ENCODE measurements around the gene ALOXE3. TPM values are rescaled to one million over a fixed set of nuclear protein-coding genes. Genes with fewer than 3 reads are reported as not detected.

Gene ALOXE3
- total and polyA plus RNA-seq, 2 of the 8 experiments (the other 6 are each of a cell fraction or from before 2014, with no cell fraction given), result 0.26 TPM; not detected in 1

GRCh38 chr17:8116776-8117175, 1.5 kb downstream of the ALOXE3 start:
- 65% methylated on average over 18 of the region's 18 CpGs; no CpG with 5 or more reads in 1 of the 2 experiments for WGBS, 2 experiments (ENCODE audit: extremely low coverage in 1 of 2, insufficient coverage in 1 of 2, insufficient read length in 1 of 2, insufficient replicate concordance in 2 of 2, low coverage in 1 of 2, low lambda C conversion rate in 2 of 2, missing lambda C conversion rate in 1 of 2)
- H3K4me1 ChIP-seq (replicated peaks in 1 of 4; ENCODE audit: control insufficient read depth in 3 of 4, insufficient read depth in 4 of 4, low read length in 3 of 4), result peaks cover 0 to 7% (median 4%) of the 10 kb centered on the region in 4 experiments; a peak in 5 of 7 replicates
- H3K79me1 ChIP-seq (ENCODE audit: low read depth, low read length), result no peaks in the 10 kb centered on the region
- no peak overlapping the region for H2AK5ac ChIP-seq (ENCODE audit: low read depth, low read length)
- no peak overlapping the region for H2BK20ac ChIP-seq (ENCODE audit: low read length)
- H2AFZ ChIP-seq (ENCODE audit: low read length), result no peak overlapping the region
- H4K8ac ChIP-seq (ENCODE audit: extremely low read depth, insufficient read depth, low read length), result no peak overlapping the region
- FAIRE-seq (no peak), DNase-seq (ENCODE audit: low read depth in 1 of 2, low spot score in 2 of 2) (no peak)
- H2BK5ac ChIP-seq (ENCODE audit: low read depth, low read length), result no peak overlapping the region
- no peak overlapping the region for H4K91ac ChIP-seq (replicated peaks; ENCODE audit: insufficient read length, low read length)
- no peak for TF ChIP-seq NRF1 (IDR thresholded peaks at IDR 0.05; ENCODE audit: low read depth, low read length)
- no peak for TF ChIP-seq RFX5 (IDR thresholded peaks at IDR 0.05; ENCODE audit: borderline replicate concordance, low read depth, low read length)
- no peak for TF ChIP-seq HDAC2 (IDR thresholded peaks at IDR 0.05; ENCODE audit: borderline replicate concordance in 1 of 2, low read depth in 2 of 2, low read length in 2 of 2)
- H3K9ac ChIP-seq (replicated peaks in 1 of 4; ENCODE audit: extremely low read depth in 1 of 4, low read depth in 3 of 4, low read length in 3 of 4), result no peak overlapping the region
- H3K36me3 ChIP-seq (ENCODE audit: control insufficient read depth in 2 of 4, insufficient read depth in 4 of 4, low read length in 3 of 4), result no peaks in the 10 kb centered on the region
- H3K23me2 ChIP-seq (ENCODE audit: low read depth, low read length), result peaks cover 19% of the 10 kb centered on the region
- H3K14ac ChIP-seq (ENCODE audit: insufficient read length), result no peak overlapping the region
- H3K56ac ChIP-seq (replicated peaks; ENCODE audit: insufficient read length, low read depth, low read length), result no peak overlapping the region
- peaks cover 0 to 3% of the 10 kb centered on the region in 2 experiments for H4K20me1 ChIP-seq (replicated peaks in 1 of 2; ENCODE audit: control insufficient read depth in 1 of 2, insufficient read depth in 2 of 2, low read length in 2 of 2)
- no peak overlapping the region for H3K27ac ChIP-seq (ENCODE audit: low read depth, low read length)
- no peak overlapping the region for H3K4me3 ChIP-seq (ENCODE audit: extremely low read depth in 1 of 4, insufficient read depth in 2 of 4, low read depth in 3 of 4, low read length in 4 of 4)
- H4K5ac ChIP-seq (ENCODE audit: insufficient read length, low read depth, low read length), result no peak overlapping the region
- no peaks in the 10 kb centered on the region for H3K79me2 ChIP-seq (ENCODE audit: control insufficient read depth in 1 of 2, insufficient read depth in 2 of 2, low read length in 2 of 2)
- H3K4me2 ChIP-seq (ENCODE audit: insufficient read depth in 1 of 2, low read depth in 2 of 2, low read length in 2 of 2), result peak overlapping the region in 1 of 2 experiments; percentile 88; a peak in 1 of 4 replicates
- H2BK12ac ChIP-seq (ENCODE audit: low read depth, low read length), result no peak overlapping the region
- H3K4ac ChIP-seq (replicated peaks; ENCODE audit: insufficient read length, low read depth, low read length), result no peak overlapping the region
- ChIA-PET POLR2A (ENCODE audit: partially characterized antibody) (interaction anchor here (0.9 to 1.3 kb wide), 4 partner anchors 17 to 56 kb away, joined by 3 to 4 read pairs (median 3); no protein-coding TSS in a partner anchor), CTCF (ENCODE audit: partially characterized antibody) (interaction anchor here (0.7 to 23.3 kb wide), 7 partner anchors 7 to 60 kb away, joined by 3 to 501 read pairs (median 40); partner anchors contain the start of genes ALOX12B and TMEM107)
- H3K27me3 ChIP-seq (replicated peaks in 1 of 4; ENCODE audit: control insufficient read depth in 3 of 4, extremely low read depth in 1 of 4, insufficient read depth in 3 of 4, low read length in 3 of 4), result peaks cover 9 to 51% (median 40%) of the 10 kb centered on the region in 4 experiments
- no peak overlapping the region; the same call in 1 of the 2 replicates for H2BK15ac ChIP-seq (ENCODE audit: low read length)
- H2BK120ac ChIP-seq (replicated peaks; ENCODE audit: low read depth, low read length), result no peak overlapping the region
- no peak overlapping the region for H3K18ac ChIP-seq (ENCODE audit: extremely low read depth, low read length)
- no peak overlapping the region for H3K23ac ChIP-seq (ENCODE audit: insufficient read length)
- H3K9me3 ChIP-seq (ENCODE audit: insufficient read depth in 2 of 2, low read depth in 1 of 2, low read length in 1 of 2), result no peaks in the 10 kb centered on the region

All from H1 (cell line).